HG03521 (cell line): ENCODE data around the gene PRSS3.
"Not testable (repeated sequence)": the region's sequence is repeated elsewhere in the genome, so short reads cannot be mapped to it uniquely, and the experiment has no call there.

Experiments used
- ATAC-seq: cut with Tn5 transposase; IDR thresholded peaks from one replicate; pipeline ENCODE4 v1.9.1; 2021; ENCODE audit warnings: mild to moderate bottlenecking, moderate library complexity; ENCODE audit not compliant: unreplicated experiment

The PRSS3 gene

DNA sequence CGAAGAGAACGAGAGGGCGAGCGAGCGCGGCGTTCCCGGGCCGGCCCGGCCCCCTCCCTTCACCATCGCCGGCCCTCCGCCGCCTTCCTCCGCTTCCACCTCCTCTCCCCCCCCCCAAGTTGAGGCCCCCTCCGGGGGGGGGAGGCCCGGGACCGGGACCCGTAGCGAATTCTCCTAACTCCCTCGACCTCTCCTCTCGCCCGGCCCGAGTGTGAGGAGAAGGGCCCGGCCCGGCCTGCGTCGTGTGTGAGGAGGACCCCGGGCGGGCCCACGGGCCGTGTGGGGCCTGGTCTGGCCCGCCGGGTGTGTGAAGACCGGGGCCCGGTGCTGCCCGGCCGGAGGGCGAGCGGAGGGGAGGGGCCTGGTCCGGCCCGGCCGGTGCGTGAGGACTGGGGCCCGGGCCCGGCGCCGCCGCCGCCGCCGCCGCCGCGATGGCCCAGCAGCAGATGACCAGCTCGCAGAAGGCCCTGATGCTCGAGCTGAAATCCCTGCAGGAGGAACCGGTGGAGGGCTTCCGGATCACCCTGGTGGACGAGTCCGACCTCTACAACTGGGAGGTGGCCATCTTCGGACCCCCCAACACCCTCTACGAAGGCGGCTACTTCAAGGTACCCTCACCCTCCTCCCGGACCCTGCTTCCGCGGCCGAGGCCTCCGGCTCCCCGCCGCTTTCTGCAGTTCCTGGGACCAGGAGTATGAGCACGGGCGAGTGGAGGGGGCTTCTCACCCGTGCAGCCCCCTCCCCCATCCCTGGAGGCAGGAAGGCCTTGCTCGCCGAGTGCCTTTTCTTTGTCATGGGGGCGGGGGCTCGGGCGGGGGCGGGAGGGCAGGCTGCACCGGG is 22.2 kb downstream of the PRSS3 start:
- ATAC-seq, result peak; percentile 20

DNA sequence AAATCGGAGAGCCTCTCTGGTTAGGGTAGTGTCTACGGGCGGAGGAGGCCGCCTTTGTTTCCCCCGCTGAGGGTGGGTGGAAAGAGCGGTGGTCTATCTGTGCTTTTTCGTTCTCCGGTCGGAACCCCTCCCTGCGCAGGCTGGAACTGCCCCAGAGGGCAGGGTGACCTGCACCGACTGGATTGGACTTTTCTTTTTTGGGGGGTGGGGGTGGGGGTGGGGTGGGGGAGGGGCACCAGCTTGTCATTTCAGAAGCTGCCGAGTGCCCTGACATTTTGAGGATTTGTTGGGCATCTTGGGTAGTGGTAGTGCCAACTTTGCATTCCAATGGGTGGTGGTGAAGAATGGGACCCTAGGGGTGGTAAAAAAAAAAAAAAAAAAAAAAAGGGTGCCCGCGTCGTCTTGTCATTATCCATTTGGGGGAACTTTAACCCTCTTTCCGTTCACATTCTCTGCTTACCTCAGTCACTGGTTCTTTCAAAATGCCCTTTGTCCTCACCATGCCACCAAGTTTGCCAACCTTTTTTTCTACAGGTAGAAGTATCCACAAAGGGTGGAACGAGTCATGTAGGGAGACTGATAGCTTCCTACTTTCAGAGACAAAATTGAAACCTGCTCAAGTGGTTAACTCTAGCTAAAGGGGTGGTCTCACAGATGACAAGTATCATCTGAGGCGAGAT is 22.9 kb downstream of the PRSS3 start:
- ATAC-seq, result peak; percentile 2

DNA sequence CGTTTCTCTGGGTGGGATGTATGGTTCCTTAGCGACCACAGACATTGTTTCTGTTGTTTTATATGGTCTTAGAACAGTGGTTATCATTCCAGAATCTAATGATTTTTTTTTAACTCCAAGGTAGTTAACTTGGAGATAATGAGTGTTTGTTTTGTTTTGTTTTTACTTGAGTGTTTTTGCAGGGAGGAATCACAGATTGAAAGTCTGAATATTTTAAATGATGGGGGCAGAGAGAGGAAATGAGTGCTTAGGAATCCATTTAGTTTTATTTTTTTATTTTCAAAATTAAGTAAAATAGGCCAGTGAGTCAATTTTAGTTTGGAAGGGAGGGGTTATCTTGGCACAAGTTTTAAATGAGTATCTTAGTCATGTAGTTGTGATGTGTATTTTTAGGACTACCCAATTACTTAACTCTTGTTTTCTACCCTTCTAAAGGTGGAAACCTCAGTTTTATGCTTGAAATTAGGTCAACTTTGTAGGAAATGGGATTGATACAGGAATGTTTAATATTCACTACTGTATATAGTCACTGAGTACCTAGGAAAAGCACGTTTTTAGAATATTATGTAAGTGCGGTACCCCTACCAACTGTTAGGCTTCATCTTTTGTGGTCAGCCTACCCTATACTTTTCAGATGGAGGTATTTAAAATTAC is 23.6 kb downstream of the PRSS3 start:
- no peak for ATAC-seq

DNA sequence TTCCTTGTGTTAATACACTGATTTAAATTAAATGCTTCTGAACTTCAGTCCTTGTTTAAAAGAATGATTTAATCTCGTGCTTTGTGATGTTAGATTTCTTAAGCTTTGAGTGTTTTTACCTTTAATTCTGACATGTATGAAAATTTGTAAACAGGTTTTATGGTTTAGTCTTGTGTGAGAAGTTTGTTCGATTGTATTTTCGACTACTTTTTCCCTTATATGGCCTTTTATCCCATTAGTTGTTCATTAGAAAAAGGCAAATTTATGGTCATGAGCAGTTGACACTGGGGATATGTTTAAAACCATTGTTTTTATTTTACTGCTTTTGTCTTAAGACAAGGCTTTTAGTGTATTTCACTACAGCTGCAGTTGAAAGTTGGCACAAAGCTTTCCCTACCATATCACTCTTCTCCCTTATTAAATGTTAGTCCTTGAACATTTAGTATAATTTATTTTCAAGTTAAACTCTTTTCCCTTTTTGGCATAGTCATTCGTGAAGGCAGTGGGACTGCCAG is 24.9 kb downstream of the PRSS3 start:
- no peak for ATAC-seq

DNA sequence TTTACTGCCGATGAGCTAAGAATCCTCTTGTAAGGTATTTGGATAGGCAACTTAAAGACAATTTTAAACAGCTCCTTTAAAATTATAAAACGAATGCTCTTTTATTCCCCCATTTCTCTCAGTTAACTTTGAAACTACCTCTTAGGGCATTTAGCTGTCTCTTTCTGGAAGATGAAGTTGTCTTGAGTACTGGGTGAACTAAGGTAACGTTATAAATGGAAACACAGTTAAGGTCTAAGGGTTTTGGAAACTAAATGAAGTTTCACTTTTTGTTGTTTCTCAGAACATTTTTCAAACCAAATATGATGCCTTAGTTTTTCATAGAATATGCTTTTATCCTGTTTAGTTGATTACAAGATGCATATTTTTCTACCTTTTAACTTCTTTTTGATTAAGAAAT is 28.4 kb downstream of the PRSS3 start:
- ATAC-seq, result no peak

DNA sequence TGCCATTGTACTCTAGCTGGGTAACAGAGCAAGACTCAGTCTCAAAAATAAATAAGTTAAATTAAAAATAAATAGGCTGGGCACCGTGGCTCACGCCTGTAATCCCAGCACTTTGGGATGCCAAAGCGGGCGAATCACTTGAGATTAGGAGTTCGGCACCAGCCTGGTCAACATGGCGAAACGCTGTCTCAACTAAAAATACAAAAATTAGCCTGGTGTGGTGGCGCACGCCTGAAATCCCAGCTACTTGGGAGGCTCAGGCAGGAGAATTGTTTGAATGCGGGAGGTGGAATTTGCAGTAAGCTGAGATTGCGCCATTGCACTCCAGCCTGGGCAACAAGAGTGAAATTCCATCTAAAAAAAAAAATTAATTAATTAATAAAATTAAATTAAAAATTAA is 31.9 kb downstream of the PRSS3 start:
- not testable (repeated sequence) for ATAC-seq

DNA sequence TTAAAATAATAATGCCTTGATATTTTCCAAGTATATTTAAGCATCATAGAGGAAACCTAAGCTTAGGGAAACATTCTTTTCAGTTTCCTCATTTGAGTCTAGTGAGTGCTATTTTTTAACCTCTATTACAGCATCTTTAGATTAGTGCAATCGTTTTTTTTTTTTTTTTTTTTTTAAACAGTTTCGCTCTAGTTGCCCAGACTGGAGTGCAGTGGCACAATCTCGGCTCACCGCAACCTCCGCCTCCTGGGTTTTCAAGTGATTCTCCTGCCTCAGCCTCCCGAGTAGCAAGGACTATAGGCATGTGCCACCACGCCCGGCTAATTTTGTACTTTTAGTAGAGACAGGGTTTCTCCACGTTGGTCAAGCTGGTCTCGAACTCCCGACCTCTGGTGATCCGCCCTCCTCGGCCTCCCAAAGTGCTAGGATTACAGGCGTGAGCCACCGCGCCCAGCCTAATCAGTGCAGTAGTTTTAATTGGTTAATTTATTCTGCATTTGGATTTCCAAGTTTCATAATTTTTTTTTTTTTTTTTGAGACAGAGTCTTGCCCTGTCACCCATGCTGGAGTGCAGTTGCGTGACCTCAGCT is 34.4 kb downstream of the PRSS3 start:
- ATAC-seq, result not testable (repeated sequence)

DNA sequence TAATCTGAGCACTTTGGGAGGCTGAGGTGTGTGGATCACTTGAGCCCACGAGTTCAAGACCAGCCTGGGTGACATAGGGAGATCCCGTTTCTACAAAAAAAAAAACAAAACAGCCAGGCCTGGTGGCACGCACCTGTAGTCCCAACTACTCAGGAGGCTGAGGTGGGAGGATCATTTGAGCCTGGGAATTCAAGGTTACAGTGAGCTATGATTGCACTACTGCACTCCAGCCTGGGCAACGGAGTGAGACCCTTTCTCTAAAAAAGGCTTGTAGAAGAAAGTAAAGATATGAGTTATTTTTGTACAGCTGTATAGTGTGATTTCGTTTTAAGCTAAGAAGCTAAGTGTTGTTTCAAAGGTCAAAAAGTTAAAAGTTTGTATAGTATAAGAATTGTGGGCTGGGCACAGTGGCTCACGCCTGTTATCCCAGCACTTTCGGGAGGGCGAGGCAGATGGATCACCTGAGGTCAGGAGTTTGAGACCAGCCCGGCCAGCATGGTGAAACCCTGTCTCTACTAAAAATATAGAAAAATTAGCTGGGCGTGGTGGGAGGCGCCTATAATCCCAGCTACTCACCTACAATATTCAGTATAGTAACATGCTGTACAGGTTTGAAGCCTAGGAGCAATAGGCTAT is 40.4 kb downstream of the PRSS3 start:
- no peak for ATAC-seq

DNA sequence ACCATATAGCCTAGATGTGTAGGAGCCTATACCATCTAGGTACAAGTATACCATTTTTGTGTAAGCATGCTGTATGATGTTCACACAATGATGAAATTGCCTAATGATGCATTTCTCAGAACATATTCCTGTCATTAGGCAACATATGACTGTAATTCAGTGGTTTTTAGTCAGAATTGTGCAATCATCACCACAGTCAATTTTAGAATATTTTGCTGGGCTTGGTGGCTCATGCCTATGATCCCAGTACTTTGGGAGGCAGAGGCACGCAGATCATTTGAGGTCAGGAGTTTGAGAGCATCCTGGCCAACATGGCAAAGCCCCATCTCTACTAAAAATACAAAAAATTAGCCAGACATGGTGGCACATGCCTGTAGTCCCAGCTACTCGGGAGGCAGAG is 40.9 kb downstream of the PRSS3 start:
- not testable (repeated sequence) for ATAC-seq

DNA sequence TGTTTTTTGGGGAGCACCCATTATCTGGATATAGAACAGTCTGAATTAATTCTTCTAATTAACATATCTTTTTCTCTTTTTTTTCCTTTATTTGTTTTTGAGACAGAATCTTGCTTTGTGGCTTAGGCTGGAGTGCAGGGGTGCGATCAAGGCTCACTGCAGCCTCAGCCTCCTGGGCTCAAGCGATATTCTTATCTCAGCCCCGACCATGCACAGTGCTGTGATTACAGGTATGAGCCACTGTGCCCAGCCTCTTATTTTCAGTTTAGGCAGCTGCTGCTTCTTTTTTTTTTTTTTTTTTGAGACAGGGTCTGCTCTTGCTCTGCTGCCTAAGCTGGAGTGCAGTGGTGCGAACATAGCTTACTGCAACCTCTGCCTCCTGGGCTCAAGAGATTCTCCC is 41.8 kb downstream of the PRSS3 start:
- no peak for ATAC-seq

DNA sequence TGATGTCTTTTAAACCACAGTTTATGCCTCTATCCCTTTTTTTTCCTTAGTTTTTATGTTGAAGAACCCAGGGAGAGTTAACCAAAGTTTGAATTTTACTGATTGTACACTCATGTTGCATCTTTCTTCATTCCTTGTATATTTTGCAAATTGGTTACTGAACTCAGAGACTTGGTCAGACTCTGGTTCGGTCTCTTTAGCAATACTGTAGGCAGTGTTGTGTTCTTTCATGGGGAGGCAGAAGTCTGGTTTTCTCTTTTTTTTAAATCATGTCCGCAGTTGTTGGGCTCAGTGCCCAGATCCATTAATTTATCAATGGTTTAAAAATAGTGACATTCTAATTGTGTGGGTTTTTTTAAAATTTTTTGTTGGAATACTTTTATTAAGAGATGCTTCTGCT is 45.0 kb downstream of the PRSS3 start:
- ATAC-seq, result no peak

DNA sequence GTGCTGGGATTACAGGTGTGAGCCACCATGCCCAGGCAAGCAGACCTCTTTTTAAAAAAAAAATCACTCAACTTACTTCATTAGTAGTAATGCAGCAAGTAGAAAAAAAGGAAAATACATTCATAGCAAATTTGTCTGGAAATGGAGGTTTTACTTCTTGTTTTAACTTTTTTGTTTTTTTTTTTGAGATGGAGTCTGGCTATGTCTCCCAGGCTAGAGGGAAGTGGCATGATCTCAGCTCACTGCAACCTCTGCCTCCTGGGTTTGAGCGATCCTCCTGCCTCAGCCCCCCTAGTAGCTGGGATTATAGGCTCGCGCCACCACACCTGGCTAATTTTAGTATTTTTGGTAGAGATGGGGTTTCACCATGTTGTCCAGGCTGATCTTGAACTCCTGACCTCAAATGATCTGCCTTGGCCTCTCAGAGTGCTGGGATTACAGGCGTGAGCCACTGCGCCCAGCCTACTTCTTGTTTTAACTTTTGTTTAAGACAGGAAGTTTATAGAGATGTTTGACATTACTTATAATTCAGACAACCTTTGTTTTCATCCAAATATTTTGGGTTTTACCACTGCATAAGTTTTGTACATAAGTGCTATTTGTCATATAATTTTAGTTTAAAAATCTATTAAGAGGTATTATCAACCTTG is 48.1 kb downstream of the PRSS3 start:
- ATAC-seq, result no peak

DNA sequence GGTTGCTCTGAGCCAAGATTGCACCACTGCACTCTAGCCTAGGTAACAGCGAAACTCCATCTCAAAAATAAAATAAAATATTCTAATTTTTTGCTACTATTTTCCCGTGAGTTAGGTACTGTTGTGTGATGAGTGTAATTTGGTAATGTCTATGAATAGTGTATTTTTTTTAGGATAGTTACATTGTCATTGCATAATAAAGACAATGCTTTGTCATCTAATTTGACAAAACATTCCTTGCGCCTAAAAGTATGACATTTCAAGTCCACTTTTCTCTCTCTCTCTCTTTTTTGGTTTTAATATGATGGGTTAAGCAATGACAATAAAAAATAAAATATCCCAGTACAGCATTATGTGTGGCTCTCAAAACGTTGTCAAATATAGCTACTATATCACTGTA is 50.9 kb downstream of the PRSS3 start:
- no peak for ATAC-seq

DNA sequence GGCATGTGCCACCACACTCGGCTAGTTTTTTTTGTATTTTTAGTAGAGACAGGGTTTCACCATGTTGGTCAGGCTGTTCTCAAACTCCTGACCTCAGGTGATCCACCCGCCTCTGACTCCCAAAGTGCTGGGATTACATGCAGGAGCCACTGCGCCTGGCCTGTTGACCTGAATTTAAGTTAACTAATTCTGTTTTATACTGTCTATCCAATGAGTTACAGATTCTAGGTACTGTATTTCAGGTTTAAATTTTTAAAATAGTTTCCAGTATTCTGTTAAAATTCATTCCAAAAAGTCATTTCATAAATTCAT is 52.5 kb downstream of the PRSS3 start:
- ATAC-seq, result not testable (repeated sequence)
